Activated CD4-positive, alpha-beta T cell treated with anti-CD3 and anti-CD28 coated beads for 24 hours (primary cell): ENCODE measurements around the gene CYTIP.

Source experiments
- DNase-seq, 2 donors: peaks; one replicate each; pipeline ENCODE4 v3.0.0-alpha.2; 2020; ENCODE audit warnings: low read depth in 2 of 2

Gene CYTIP

GRCh38 chr2:157463002-157463401 lies 19.1 kb upstream of the CYTIP start:
- no peak for DNase-seq

- DNase-seq: no peak
These were observed 17.0 kb upstream of the CYTIP start for GRCh38 chr2:157460897-157461296.

- DNase-seq: no peak
These were observed 16.5 kb upstream of the CYTIP start for GRCh38 chr2:157460384-157460837.

- no peak for DNase-seq
These were observed 15.6 kb upstream of the CYTIP start for GRCh38 chr2:157459486-157459885.

GRCh38 chr2:157447741-157448140 lies 3.9 kb upstream of the CYTIP start:
- DNase-seq: no peak

- DNase-seq: no peak
These were observed 3.1 kb upstream of the CYTIP start for GRCh38 chr2:157447031-157447430.

- DNase-seq: no peak
These were observed 752 bp upstream of the CYTIP start for GRCh38 chr2:157444641-157445040.

GRCh38 chr2:157443090-157443489 lies 799 bp downstream of the CYTIP start:
- no peak for DNase-seq

GRCh38 chr2:157442636-157443035 lies 1.3 kb downstream of the CYTIP start:
- DNase-seq: no peak

- no peak for DNase-seq
These were observed 1.7 kb downstream of the CYTIP start for GRCh38 chr2:157442191-157442590.

GRCh38 chr2:157441072-157441454 lies 2.8 kb downstream of the CYTIP start:
- no peak for DNase-seq

- no peak for DNase-seq
These were observed 3.4 kb downstream of the CYTIP start for GRCh38 chr2:157440404-157441071.

GRCh38 chr2:157439824-157440186 lies 4.1 kb downstream of the CYTIP start:
- no peak for DNase-seq

- no peak for DNase-seq
These were observed 4.7 kb downstream of the CYTIP start for GRCh38 chr2:157438863-157439823.

GRCh38 chr2:157433394-157433793 lies 10.5 kb downstream of the CYTIP start:
- DNase-seq: no peak

GRCh38 chr2:157432475-157433106 lies 11.3 kb downstream of the CYTIP start:
- DNase-seq: no peak

GRCh38 chr2:157431176-157431575 lies 12.7 kb downstream of the CYTIP start:
- no peak for DNase-seq

GRCh38 chr2:157428500-157429175 lies 15.3 kb downstream of the CYTIP start:
- no peak for DNase-seq

GRCh38 chr2:157427922-157428303 lies 16.0 kb downstream of the CYTIP start:
- no peak for DNase-seq

- DNase-seq: no peak
These were observed 16.6 kb downstream of the CYTIP start for GRCh38 chr2:157427003-157427921.

- no peak for DNase-seq
These were observed 17.4 kb downstream of the CYTIP start for GRCh38 chr2:157426477-157426994.
